Measurements from ENCODE around the gene KAZN. TPM values are rescaled to one million over a fixed set of nuclear protein-coding genes. Genes with fewer than 3 reads are reported as not detected.

Gene KAZN
- total and polyA plus RNA-seq, 2 of the 8 experiments (the other 6 are each of a cell fraction or from before 2014, with no cell fraction given), result 3.7 to 11.8 TPM

DNA sequence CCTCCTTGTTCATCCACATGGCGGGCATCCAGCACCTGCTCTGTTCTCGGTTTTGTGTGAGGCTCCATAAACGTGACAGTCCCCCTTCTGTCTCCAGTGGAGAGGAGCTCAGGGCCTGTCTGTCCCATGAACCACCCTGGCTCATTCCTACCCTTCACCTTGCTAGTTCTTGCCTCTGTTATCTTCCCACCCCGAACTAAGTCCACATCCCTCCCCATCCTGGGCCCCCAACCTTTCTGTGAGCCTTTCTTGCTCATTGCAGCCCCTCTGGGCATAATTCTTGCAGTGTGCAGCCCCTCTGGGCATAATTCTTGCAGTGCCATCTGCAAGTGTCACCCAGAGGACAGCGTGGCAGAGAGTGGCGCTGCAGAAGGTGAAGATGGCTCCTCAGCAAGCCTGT is 338.3 kb downstream of the KAZN start:
- no peak overlapping the region for H2BK5ac ChIP-seq (ENCODE audit: low read depth, low read length)
- peaks cover 0 to 6% (median 2%) of the 10 kb centered on the region in 4 experiments; a peak in 4 of 7 replicates for H3K4me1 ChIP-seq (replicated peaks in 1 of 4; ENCODE audit: control insufficient read depth in 3 of 4, insufficient read depth in 4 of 4, low read length in 3 of 4)
- H4K5ac ChIP-seq (ENCODE audit: insufficient read length, low read depth, low read length), result no peak overlapping the region
- 84% methylated on average over 6 of the region's 6 CpGs; no CpG with 5 or more reads in 1 of the 2 experiments for WGBS, 2 experiments (ENCODE audit: extremely low coverage in 1 of 2, insufficient coverage in 1 of 2, insufficient read length in 1 of 2, insufficient replicate concordance in 2 of 2, low coverage in 1 of 2, low lambda C conversion rate in 2 of 2, missing lambda C conversion rate in 1 of 2)
- no peaks in the 10 kb centered on the region for H3K27me3 ChIP-seq (replicated peaks in 1 of 4; ENCODE audit: control insufficient read depth in 3 of 4, extremely low read depth in 1 of 4, insufficient read depth in 3 of 4, low read length in 3 of 4)
- H3K14ac ChIP-seq (ENCODE audit: insufficient read length), result no peak overlapping the region
- H2AFZ ChIP-seq (ENCODE audit: low read length), result no peak overlapping the region
- FAIRE-seq (no peak), DNase-seq (ENCODE audit: low read depth in 1 of 2, low spot score in 2 of 2) (no peak)
- no peak overlapping the region for H3K18ac ChIP-seq (ENCODE audit: extremely low read depth, low read length)
- no peak overlapping the region for H2BK20ac ChIP-seq (ENCODE audit: low read length)
- no peak overlapping the region for H3K56ac ChIP-seq (replicated peaks; ENCODE audit: insufficient read length, low read depth, low read length)
- H3K23me2 ChIP-seq (ENCODE audit: low read depth, low read length), result no peaks in the 10 kb centered on the region
- H3K36me3 ChIP-seq (ENCODE audit: control insufficient read depth in 2 of 4, insufficient read depth in 4 of 4, low read length in 3 of 4), result no peaks in the 10 kb centered on the region
- no peak overlapping the region for H3K4me3 ChIP-seq (ENCODE audit: extremely low read depth in 1 of 4, insufficient read depth in 2 of 4, low read depth in 3 of 4, low read length in 4 of 4)
- no peak overlapping the region for H2AK5ac ChIP-seq (ENCODE audit: low read depth, low read length)
- no peak overlapping the region for H3K4ac ChIP-seq (replicated peaks; ENCODE audit: insufficient read length, low read depth, low read length)
- H3K9me3 ChIP-seq (ENCODE audit: insufficient read depth in 2 of 2, low read depth in 1 of 2, low read length in 1 of 2), result no peaks in the 10 kb centered on the region
- H4K8ac ChIP-seq (ENCODE audit: extremely low read depth, insufficient read depth, low read length), result no peak overlapping the region
- no peaks in the 10 kb centered on the region for H3K79me1 ChIP-seq (ENCODE audit: low read depth, low read length)
- ChIA-PET CTCF (ENCODE audit: partially characterized antibody) (interaction anchor here (0.6 to 1.5 kb wide), 3 partner anchors 65 to 110 kb away, joined by 3 to 7 read pairs (median 4); no protein-coding TSS in a partner anchor), POLR2A (ENCODE audit: partially characterized antibody) (no interaction called here)
- no peak overlapping the region for H3K27ac ChIP-seq (ENCODE audit: low read depth, low read length)
- no peak overlapping the region for H3K4me2 ChIP-seq (ENCODE audit: insufficient read depth in 1 of 2, low read depth in 2 of 2, low read length in 2 of 2)
- no peak overlapping the region for H2BK15ac ChIP-seq (ENCODE audit: low read length)
- no peaks in the 10 kb centered on the region for H3K79me2 ChIP-seq (ENCODE audit: control insufficient read depth in 1 of 2, insufficient read depth in 2 of 2, low read length in 2 of 2)
- H4K91ac ChIP-seq (replicated peaks; ENCODE audit: insufficient read length, low read length), result no peak overlapping the region
- no peak overlapping the region for H2BK12ac ChIP-seq (ENCODE audit: low read depth, low read length)
- no peak overlapping the region for H3K9ac ChIP-seq (replicated peaks in 1 of 4; ENCODE audit: extremely low read depth in 1 of 4, low read depth in 3 of 4, low read length in 3 of 4)
- peaks cover 4 to 10% of the 10 kb centered on the region in 2 experiments for H4K20me1 ChIP-seq (replicated peaks in 1 of 2; ENCODE audit: control insufficient read depth in 1 of 2, insufficient read depth in 2 of 2, low read length in 2 of 2)
- H2BK120ac ChIP-seq (replicated peaks; ENCODE audit: low read depth, low read length), result no peak overlapping the region
- no peak overlapping the region for H3K23ac ChIP-seq (ENCODE audit: insufficient read length)
- TF ChIP-seq TCF12 (IDR thresholded peaks at IDR 0.05; ENCODE audit: low read depth, low read length) (no peak), SP1 (IDR thresholded peaks at IDR 0.05; ENCODE audit: low read depth, low read length) (no peak), EZH2 (IDR thresholded peaks at IDR 0.05; ENCODE audit: low read depth, low read length, severe bottlenecking) (no peak), SIN3A (conservative IDR thresholded peaks at IDR 0.05 in 1 of 2, IDR thresholded peaks at IDR 0.05 in 1 of 2; ENCODE audit: low read depth in 1 of 2, low read length in 2 of 2) (no peak), RXRA (IDR thresholded peaks at IDR 0.05; ENCODE audit: insufficient read depth, low read depth, low read length) (no peak), TAF1 (IDR thresholded peaks at IDR 0.05; ENCODE audit: low read depth, low read length) (no peak), CTBP2 (IDR thresholded peaks at IDR 0.05; ENCODE audit: borderline replicate concordance, insufficient read depth, insufficient read length, low read length) (no peak), BRCA1 (IDR thresholded peaks at IDR 0.05; ENCODE audit: low read depth, low read length) (no peak), POLR2A (IDR thresholded peaks at IDR 0.05; ENCODE audit: control extremely low read depth in 1 of 2, low read depth in 2 of 2, low read length in 2 of 2) (no peak), KDM4A (IDR thresholded peaks at IDR 0.05; ENCODE audit: low read depth, low read length, severe bottlenecking) (no peak), SIRT6 (IDR thresholded peaks at IDR 0.05; ENCODE audit: low read length) (no peak)
- TF ChIP-seq, protein P1, sequence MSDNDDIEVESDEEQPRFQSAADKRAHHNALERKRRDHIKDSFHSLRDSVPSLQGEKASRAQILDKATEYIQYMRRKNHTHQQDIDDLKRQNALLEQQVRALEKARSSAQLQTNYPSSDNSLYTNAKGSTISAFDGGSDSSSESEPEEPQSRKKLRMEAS (IDR thresholded peaks at IDR 0.05), result no peak
- TF ChIP-seq, protein P2, sequence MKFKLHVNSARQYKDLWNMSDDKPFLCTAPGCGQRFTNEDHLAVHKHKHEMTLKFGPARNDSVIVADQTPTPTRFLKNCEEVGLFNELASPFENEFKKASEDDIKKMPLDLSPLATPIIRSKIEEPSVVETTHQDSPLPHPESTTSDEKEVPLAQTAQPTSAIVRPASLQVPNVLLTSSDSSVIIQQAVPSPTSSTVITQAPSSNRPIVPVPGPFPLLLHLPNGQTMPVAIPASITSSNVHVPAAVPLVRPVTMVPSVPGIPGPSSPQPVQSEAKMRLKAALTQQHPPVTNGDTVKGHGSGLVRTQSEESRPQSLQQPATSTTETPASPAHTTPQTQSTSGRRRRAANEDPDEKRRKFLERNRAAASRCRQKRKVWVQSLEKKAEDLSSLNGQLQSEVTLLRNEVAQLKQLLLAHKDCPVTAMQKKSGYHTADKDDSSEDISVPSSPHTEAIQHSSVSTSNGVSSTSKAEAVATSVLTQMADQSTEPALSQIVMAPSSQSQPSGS (IDR thresholded peaks at IDR 0.05; ENCODE audit: low read length), result no peak
